ENCODE measurements around the gene HACL1.

DNA sequence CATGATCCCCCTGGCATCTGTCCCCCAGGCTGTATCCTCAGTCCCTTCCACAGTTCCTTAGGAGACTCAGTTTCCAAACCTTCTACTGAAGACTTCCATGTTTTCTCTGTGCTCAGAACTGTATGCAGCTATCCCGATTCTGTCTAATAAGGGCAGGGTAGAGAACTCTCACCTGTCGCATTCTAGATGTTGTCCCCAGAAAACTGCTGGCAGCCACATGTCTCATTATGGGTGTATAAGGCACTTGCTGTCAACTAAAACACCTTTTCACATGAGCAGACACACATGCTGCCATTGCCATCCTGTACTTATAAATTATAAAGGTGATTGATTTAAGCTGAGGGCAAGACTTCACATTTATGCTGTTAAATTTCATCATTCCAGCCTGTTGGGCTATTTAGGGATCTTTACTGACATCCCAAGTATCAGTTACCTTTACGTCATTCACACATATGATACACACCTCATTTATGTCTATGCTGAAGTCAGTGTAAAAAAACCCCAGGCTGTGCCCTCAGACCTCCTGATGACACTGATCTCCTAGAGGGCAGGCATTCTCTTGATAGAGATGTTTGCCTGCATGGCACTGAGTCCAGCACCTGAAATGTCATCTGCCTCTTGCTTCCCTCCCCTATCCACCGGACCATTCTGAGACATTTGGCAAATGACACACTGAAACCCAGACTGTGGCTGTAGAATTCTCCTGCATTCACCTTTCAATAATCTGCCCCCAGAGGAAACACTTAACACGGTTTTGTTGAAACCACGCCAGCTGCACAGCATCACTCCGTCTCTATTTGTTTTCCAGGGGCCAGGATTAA lies 36.0 kb upstream of the HACL1 start:
- TF ChIP-seq, protein P1, sequence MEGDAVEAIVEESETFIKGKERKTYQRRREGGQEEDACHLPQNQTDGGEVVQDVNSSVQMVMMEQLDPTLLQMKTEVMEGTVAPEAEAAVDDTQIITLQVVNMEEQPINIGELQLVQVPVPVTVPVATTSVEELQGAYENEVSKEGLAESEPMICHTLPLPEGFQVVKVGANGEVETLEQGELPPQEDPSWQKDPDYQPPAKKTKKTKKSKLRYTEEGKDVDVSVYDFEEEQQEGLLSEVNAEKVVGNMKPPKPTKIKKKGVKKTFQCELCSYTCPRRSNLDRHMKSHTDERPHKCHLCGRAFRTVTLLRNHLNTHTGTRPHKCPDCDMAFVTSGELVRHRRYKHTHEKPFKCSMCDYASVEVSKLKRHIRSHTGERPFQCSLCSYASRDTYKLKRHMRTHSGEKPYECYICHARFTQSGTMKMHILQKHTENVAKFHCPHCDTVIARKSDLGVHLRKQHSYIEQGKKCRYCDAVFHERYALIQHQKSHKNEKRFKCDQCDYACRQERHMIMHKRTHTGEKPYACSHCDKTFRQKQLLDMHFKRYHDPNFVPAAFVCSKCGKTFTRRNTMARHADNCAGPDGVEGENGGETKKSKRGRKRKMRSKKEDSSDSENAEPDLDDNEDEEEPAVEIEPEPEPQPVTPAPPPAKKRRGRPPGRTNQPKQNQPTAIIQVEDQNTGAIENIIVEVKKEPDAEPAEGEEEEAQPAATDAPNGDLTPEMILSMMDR (IDR thresholded peaks at IDR 0.05 in 2 of 3, conservative IDR thresholded peaks at IDR 0.05 in 1 of 3; ENCODE audit: borderline replicate concordance in 1 of 3, insufficient read depth in 1 of 3, low read depth in 2 of 3, low read length in 2 of 3): no peak
- TF ChIP-seq POLR2A (IDR thresholded peaks at IDR 0.05; ENCODE audit: borderline replicate concordance, extremely low read depth, insufficient read depth, insufficient read length) (no peak), YY1 (IDR thresholded peaks at IDR 0.05; ENCODE audit: extremely low read depth, insufficient replicate concordance, low read depth, low read length) (no peak)
- TF ChIP-seq, protein P2, sequence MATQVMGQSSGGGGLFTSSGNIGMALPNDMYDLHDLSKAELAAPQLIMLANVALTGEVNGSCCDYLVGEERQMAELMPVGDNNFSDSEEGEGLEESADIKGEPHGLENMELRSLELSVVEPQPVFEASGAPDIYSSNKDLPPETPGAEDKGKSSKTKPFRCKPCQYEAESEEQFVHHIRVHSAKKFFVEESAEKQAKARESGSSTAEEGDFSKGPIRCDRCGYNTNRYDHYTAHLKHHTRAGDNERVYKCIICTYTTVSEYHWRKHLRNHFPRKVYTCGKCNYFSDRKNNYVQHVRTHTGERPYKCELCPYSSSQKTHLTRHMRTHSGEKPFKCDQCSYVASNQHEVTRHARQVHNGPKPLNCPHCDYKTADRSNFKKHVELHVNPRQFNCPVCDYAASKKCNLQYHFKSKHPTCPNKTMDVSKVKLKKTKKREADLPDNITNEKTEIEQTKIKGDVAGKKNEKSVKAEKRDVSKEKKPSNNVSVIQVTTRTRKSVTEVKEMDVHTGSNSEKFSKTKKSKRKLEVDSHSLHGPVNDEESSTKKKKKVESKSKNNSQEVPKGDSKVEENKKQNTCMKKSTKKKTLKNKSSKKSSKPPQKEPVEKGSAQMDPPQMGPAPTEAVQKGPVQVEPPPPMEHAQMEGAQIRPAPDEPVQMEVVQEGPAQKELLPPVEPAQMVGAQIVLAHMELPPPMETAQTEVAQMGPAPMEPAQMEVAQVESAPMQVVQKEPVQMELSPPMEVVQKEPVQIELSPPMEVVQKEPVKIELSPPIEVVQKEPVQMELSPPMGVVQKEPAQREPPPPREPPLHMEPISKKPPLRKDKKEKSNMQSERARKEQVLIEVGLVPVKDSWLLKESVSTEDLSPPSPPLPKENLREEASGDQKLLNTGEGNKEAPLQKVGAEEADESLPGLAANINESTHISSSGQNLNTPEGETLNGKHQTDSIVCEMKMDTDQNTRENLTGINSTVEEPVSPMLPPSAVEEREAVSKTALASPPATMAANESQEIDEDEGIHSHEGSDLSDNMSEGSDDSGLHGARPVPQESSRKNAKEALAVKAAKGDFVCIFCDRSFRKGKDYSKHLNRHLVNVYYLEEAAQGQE (IDR thresholded peaks at IDR 0.05; ENCODE audit: low read depth): no peak
